ENCODE data around the gene GGCX. TPM values are rescaled to one million over a fixed set of nuclear protein-coding genes. Genes with fewer than 3 reads are reported as not detected.

Gene GGCX
- total and polyA plus RNA-seq, 2 of the 13 experiments (the other 11 are each of a cell fraction or from before 2014, with no cell fraction given) = 72.5 to 103 TPM

- TF ChIP-seq CEBPG (CRISPR knock-in tag; IDR thresholded peaks at IDR 0.05) (no peak; the same call in 1 of the 2 replicates), ZNF350 (CRISPR knock-in tag; IDR thresholded peaks at IDR 0.05; ENCODE audit: borderline replicate concordance, low read depth) (peak; percentile 93), ZNF550 (CRISPR knock-in tag; IDR thresholded peaks at IDR 0.05; ENCODE audit: borderline replicate concordance) (no peak), HNRNPH1 (optimal IDR thresholded peaks at IDR 0.05; ENCODE audit: low read depth, low read length) (peak; percentile 38), ZNF839 (CRISPR knock-in tag; IDR thresholded peaks at IDR 0.05; ENCODE audit: borderline replicate concordance) (peak; percentile 81; the same call in 1 of the 2 replicates), SMAD3 (CRISPR knock-in tag; IDR thresholded peaks at IDR 0.05) (no peak), THRA (CRISPR knock-in tag; IDR thresholded peaks at IDR 0.05; ENCODE audit: borderline replicate concordance) (peak; percentile 54; the same call in 1 of the 2 replicates), ZNF331 (CRISPR knock-in tag; IDR thresholded peaks at IDR 0.05) (peak; percentile 67; the same call in 1 of the 2 replicates), NFE2L2 (IDR thresholded peaks at IDR 0.05; ENCODE audit: low read length) (no peak), ZNF33A (CRISPR knock-in tag; IDR thresholded peaks at IDR 0.05; ENCODE audit: borderline replicate concordance) (peak; percentile 83; the same call in 1 of the 2 replicates), ZNF777 (CRISPR knock-in tag; IDR thresholded peaks at IDR 0.05) (no peak; the same call in 1 of the 2 replicates), KDM6A (CRISPR knock-in tag; IDR thresholded peaks at IDR 0.05; ENCODE audit: low read depth) (no peak), MATR3 (CRISPR knock-in tag; IDR thresholded peaks at IDR 0.05) (no peak), ISL2 (CRISPR knock-in tag; IDR thresholded peaks at IDR 0.05) (no peak), ZFP36 (IDR thresholded peaks at IDR 0.05; ENCODE audit: borderline replicate concordance, low read depth, low read length, partially characterized antibody) (no peak), ZFP36L2 (CRISPR knock-in tag; IDR thresholded peaks at IDR 0.05) (no peak; the same call in 1 of the 2 replicates), TAF1 (CRISPR knock-in tag; IDR thresholded peaks at IDR 0.05) (peak; percentile 93), CTCF (CRISPR knock-in tag; IDR thresholded peaks at IDR 0.05) (peak; percentile 48), STAT5B (CRISPR knock-in tag; IDR thresholded peaks at IDR 0.05) (no peak)
- TF ChIP-seq, protein P1, sequence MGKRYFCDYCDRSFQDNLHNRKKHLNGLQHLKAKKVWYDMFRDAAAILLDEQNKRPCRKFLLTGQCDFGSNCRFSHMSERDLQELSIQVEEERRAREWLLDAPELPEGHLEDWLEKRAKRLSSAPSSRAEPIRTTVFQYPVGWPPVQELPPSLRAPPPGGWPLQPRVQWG (CRISPR knock-in tag; IDR thresholded peaks at IDR 0.05; ENCODE audit: borderline replicate concordance, low read depth) = no peak
- TF ChIP-seq, protein P2, sequence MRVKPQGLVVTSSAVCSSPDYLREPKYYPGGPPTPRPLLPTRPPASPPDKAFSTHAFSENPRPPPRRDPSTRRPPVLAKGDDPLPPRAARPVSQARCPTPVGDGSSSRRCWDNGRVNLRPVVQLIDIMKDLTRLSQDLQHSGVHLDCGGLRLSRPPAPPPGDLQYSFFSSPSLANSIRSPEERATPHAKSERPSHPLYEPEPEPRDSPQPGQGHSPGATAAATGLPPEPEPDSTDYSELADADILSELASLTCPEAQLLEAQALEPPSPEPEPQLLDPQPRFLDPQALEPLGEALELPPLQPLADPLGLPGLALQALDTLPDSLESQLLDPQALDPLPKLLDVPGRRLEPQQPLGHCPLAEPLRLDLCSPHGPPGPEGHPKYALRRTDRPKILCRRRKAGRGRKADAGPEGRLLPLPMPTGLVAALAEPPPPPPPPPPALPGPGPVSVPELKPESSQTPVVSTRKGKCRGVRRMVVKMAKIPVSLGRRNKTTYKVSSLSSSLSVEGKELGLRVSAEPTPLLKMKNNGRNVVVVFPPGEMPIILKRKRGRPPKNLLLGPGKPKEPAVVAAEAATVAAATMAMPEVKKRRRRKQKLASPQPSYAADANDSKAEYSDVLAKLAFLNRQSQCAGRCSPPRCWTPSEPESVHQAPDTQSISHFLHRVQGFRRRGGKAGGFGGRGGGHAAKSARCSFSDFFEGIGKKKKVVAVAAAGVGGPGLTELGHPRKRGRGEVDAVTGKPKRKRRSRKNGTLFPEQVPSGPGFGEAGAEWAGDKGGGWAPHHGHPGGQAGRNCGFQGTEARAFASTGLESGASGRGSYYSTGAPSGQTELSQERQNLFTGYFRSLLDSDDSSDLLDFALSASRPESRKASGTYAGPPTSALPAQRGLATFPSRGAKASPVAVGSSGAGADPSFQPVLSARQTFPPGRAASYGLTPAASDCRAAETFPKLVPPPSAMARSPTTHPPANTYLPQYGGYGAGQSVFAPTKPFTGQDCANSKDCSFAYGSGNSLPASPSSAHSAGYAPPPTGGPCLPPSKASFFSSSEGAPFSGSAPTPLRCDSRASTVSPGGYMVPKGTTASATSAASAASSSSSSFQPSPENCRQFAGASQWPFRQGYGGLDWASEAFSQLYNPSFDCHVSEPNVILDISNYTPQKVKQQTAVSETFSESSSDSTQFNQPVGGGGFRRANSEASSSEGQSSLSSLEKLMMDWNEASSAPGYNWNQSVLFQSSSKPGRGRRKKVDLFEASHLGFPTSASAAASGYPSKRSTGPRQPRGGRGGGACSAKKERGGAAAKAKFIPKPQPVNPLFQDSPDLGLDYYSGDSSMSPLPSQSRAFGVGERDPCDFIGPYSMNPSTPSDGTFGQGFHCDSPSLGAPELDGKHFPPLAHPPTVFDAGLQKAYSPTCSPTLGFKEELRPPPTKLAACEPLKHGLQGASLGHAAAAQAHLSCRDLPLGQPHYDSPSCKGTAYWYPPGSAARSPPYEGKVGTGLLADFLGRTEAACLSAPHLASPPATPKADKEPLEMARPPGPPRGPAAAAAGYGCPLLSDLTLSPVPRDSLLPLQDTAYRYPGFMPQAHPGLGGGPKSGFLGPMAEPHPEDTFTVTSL (CRISPR knock-in tag; IDR thresholded peaks at IDR 0.05; ENCODE audit: borderline replicate concordance) = peak; percentile 48; the same call in 1 of the 2 replicates
Observed at GRCh38 chr2:85561280-85562212, at the start of gene GGCX (continued).

All from HepG2 (cell line).